Left cardiac atrium (tissue), 4 donors: ENCODE results near the gene ATP6V1F. TPM values are rescaled to one million over a fixed set of nuclear protein-coding genes. Genes with fewer than 3 reads are reported as not detected.

Experiments
- ATAC-seq, 2 donors: fragments of 200-7000 bp; cut with Tn5 transposase; one replicate each; pipeline ENCODE4 v1.9.1; 2020; ENCODE audit warnings: mild to moderate bottlenecking in 2 of 2, moderate library complexity in 2 of 2
- DNase-seq: peaks from one replicate; pipeline ENCODE4 v3.0.0-alpha.2; 2020
- intact Hi-C, 2 donors: fragments of 100-400 bp; cut with DNase I; formaldehyde crosslinking; loops; one replicate each; pipeline versions ENCODE4 v1.14.1 to v1.15.1; 2022 to 2023
- total RNA-seq, 2 donors: library from RNA; stranded (reverse); fragmentation: NEBNext Ultra II Directional; extraction: Animal tissue kit (Norgen Biotek cat#: 25700); gene quantifications; one replicate each; pipeline ENCODE4 v1.2.1, GENCODE V29; 2021
- donor health status: DM: no; HTN: yes; CAD: no.
- donor health status: DM: no; HTN: yes; CAD: no; lungs with severe emphysema.
- donor health status: DM: yes; HTN: yes; CAD: no.
- donor health status: Dilated cardiomyopathy.

Gene ATP6V1F
- total RNA-seq, 2 donors from 2014 or later, result 117 to 119 TPM

DNA sequence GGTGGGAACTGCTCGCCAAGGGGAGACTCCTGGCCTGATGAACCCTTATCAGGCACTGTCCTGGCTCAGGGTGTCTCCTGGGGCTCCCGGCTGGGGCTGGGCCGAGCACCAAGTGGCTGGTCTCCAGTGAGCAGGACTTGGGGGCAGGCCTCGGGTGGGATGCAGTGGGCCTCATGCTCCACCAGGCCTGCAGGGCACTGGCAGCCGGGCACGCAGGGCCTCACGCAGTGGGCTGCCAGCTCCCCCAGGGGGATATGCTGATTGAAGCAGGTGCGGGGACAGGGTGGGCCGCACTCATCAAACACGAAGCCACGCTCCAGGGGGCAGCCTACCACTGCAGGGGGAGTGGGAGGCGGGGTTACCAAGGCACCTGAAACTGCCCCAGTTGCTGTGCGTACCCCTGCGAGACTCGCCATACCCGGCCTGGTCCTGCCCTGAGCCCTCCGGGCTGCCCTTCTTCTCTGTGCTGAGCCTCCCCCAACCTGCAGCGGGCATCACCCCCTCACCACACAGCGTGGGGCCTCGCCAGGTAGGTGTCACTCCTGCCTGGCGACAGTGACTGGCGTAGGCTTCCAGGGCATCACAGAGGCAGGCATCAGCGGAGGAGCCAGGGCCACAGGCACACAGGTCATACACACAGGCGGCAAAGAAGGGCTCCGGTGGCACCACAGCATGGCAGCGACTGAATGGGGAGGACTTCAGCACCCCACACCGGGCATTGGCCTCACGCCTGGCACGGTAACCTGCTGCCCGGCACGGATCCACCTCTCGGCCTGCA is 14.5 kb downstream of the ATP6V1F start:
- DNase-seq (no peak), ATAC-seq (no peak)
- intact Hi-C loops, result no loop called here

DNA sequence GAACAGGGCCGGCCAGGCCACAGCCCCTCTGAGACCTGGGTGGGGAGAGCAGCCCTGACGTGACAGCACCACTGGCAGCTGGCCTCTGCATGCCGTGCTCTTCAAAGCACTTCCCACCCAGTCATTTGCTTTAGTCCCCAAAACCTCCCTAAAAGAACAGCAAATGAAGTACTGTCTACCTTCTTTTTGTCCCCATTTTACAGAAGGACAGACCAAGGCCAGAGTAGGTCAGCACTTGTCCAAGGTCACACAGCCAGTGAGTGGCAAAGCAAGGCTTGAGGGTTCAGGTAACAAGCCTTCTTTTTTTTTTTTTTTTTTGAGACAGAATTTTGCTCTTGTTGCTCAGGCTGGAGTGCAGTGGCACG is 15.1 kb downstream of the ATP6V1F start:
- ATAC-seq (no peak), DNase-seq (no peak)
- intact Hi-C loops, result no loop called here

- ATAC-seq, result no peak
- DNase-seq, result no peak
- intact Hi-C loops, result no loop called here
Observed at GRCh38 chr7:128878226-128879105, 15.8 kb downstream of the ATP6V1F start.

DNA sequence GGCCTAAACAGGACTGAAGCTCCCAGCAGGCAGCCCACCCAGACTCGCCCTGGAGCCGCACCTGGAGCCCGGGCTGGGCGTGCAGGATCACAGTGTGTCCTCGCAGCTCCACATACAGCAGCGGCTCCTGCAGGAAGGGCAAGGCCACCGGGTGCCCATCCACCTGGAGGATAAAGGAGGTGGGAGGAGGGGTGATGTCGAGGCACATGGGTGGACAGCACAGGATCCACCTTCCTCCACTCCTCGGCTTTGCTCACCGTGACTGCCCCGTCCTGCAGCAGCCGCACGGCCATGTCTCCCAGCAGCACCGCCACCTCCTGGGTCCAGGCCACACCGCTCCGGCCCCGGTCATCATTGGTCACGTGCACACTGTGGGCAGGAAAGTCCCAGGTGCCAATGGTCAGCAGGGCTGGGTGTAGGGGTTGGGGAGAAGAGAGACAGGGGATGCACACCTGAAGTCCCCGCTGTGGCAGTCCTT is 16.8 kb downstream of the ATP6V1F start:
- intact Hi-C loops, result no loop called here
- no peak for DNase-seq
- ATAC-seq, result no peak

DNA sequence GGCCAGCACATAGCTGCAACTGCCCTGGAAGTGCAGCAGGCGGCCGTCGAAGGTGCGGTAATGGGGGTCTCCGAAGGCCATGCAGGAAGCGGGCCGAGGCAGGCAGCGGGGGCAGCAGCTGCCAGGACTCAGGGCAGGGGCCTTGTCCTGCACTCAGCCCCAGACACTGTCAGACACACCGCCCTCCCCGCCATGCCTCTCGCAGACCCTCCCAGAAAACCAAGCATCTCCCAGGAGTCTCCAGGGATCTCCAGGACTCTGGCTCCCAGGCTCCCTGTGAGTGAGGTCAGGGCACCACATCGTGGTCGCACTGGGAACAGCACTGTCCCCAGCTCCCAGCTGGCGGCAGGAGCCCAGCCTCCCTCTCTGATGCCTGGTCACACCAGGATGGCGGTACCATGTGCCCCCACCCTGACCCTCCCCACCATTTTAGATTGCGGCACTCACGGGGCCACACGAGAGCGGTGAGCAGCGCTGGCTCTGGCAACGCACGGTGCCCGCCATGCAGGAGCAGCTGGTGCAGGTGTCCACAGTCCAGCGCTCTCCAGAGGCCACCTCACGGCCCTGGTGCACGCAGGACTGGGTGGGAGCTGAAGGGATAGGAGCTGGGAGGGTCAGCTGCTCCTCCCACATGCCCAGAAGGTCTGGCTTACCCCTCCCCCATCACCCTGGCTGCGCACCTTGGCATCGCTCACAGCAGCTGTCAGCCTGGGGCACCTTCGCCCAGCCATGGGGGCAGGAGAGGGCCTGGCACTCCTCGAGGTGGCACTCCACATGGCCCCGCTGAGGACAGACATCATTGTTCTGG is 17.5 kb downstream of the ATP6V1F start:
- intact Hi-C loops, result loop anchor here (5.0 to 10.0 kb wide), 3 partner anchors 265 to 405 kb away; partner anchors contain the start of gene METTL2B (in 1 of the 2)
- peak; percentile 64 for DNase-seq
- peak; percentile 72 to 84 for ATAC-seq

DNA sequence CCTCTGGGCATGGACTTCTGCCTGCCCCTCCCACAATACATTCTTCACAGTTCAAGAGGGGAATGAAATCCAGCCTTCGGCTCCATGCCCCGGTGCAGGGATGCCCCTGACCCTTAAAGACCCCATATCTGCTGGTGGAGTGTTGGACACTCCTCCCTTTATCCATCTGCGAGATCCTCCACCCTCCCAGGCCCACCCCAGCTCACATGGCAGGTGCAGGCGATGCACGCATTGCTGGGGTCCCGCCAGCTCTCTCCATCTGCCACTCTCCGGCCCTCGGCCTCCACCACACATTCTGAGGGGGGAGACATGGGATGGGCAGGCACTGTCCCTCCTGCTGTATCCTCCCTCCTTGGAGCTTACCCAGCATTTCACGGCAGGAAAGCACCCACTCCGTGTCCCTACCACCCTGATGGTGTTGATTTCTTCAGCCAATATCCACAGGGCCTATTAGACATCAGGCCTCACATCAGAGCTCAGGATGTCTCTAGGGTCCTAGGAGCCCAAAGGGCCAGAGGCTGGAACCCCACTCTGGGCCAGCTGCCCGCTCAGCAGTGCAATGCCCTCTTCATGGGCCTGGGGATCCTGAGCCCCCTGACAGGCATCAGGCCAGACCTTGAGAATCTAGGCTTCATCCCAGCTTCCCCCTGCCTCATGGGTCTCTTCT is 18.3 kb downstream of the ATP6V1F start:
- intact Hi-C loops, result loop anchor here (5.0 to 10.0 kb wide), 3 partner anchors 266 to 406 kb away; partner anchors contain the start of gene METTL2B (in 1 of the 2)
- ATAC-seq (no peak), DNase-seq (no peak)

DNA sequence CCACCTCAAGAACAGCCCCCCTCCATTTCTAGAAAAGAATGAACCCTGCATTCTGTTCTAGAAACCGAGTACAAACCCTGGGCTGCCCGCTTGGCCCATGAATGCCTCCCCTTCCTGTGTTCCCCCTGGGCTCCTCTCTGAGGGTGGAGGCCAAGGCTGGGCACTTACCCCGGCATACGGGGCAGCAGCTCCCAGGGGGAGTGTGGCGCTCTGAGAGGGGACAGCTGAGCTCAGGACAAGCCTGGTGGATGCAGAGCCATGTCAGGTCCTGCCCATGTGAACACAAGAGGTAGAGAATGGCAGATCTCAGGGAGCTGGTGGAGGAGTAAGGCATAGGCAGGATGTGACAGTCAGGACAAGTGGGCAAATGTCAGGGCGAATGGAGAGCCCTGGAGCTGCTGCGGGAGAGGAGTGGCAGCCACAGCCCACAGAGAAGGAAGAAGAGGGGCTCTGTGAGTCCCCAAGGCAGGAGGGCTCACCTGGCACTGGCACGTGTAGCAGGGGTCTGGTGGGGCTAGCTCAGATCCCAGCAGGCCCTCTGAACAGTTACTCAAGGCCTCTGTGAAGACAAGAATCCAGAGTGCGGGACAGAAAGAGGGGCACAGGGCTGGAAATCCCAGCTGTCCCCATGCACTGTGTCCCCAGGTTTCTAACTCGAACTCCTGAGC is 18.9 kb downstream of the ATP6V1F start:
- intact Hi-C loops, result loop anchor here (5.0 to 10.0 kb wide), 3 partner anchors 267 to 407 kb away; partner anchors contain the start of gene METTL2B (in 1 of the 2)
- DNase-seq, result no peak
- no peak for ATAC-seq

GRCh38 chr7:128882134-128882533 is 19.5 kb downstream of the ATP6V1F start:
- intact Hi-C loops, result loop anchor here (5.0 to 10.0 kb wide), 3 partner anchors 267 to 407 kb away; partner anchors contain the start of gene METTL2B (in 1 of the 2)
- DNase-seq (no peak), ATAC-seq (no peak)

DNA sequence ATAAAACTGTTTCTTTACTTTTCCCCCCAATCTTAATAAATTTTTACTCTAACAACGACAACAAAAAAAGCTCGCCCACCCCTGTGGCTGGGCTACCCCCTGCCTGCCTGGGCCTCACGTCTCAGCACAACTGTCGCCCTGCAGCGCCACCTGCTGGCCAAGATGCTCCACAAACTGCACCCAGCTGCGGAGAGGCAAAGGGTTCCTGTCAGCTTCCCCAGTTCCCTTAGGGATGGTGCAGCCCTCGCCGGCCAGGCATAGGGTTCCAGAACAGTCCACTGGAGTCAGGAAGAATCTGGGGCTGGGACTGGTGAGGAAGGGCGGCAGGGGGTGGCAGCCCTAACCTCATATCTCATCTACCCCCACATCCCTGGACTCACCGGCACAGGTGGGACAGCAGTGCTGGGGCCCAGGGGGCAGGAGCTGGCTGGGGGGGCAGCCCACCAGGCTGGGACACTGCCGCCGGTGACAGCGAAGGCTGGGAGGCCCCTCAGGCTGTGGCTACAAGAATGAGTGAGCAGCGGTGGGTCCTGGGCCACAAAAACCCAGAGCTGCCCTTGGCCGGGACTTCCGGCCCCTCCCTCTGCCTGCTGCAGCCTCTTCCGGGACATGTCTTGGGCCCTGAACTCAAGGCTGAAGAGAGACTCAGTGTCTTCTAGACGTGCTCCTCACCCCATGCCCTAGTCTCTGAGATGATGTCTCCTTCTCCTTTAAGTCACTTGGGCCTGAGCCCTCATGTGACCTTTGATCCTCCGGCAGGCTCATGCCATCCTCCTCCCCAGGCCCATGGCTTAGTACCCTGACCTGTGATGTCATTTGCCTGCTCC is 21.2 kb downstream of the ATP6V1F start:
- ATAC-seq, result peak; percentile 70 to 73
- DNase-seq, result peak; percentile 86

GRCh38 chr7:128884561-128885369 is 22.1 kb downstream of the ATP6V1F start:
- intact Hi-C loops, result loop anchor here (5.0 to 10.0 kb wide), 3 partner anchors 270 to 410 kb away; partner anchors contain the start of gene METTL2B (in 1 of the 2)
- DNase-seq (no peak), ATAC-seq (no peak)

More for the DNA sequence above, 21.2 kb downstream of the ATP6V1F start:
- intact Hi-C loops, result loop anchor here (5.0 to 10.0 kb wide), 3 partner anchors 269 to 409 kb away; partner anchors contain the start of gene METTL2B (in 1 of the 2)

GRCh38 chr7:128885370-128886187 is 22.9 kb downstream of the ATP6V1F start:
- intact Hi-C loops, result loop anchor here (10.0 kb wide), 2 partner anchors 271 to 411 kb away; partner anchors contain the start of gene METTL2B (in 1 of the 2)
- ATAC-seq (no peak), DNase-seq (peak; percentile 4)

DNA sequence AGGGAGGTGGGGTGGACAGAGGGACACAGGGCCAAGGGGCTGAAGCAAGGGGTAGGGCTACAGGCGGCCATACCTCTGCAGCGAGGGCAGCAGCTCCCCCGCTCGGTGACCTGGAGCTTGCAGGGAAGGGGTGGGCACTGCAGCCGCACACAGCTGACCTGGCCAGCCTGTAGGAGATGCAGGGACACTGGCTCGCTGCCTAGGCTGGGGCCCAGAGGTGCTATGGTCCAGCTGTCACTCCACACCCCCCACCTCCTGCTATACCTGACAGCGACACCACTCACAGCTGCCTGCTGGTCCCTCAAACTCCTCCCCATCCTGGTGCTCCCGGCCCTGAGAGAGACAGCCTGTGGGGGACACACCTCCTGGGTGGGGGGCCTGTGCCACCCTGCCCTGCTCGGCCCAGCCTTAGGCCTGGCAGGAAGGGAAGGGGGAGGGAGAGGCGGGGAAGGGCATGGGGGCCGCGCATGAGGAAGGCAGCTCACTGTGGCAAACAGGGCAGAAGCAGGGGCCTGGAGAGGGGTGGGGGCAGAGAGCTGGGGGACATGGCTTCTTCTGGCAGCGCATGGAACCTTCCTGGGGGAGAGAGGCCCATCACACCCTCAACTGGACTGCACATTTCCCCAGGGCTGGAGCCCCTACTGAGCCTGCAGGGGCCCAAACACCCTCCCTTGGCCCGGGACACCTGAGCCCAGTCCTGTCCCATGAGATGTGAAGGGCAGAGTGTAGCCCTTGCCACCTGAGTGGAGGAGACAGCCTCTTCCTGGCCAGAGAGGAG is 23.9 kb downstream of the ATP6V1F start:
- ATAC-seq (no peak), DNase-seq (peak; percentile 11)
- intact Hi-C loops, result loop anchor here (10.0 kb wide), 2 partner anchors 272 to 412 kb away; partner anchors contain the start of gene METTL2B (in 1 of the 2)

DNA sequence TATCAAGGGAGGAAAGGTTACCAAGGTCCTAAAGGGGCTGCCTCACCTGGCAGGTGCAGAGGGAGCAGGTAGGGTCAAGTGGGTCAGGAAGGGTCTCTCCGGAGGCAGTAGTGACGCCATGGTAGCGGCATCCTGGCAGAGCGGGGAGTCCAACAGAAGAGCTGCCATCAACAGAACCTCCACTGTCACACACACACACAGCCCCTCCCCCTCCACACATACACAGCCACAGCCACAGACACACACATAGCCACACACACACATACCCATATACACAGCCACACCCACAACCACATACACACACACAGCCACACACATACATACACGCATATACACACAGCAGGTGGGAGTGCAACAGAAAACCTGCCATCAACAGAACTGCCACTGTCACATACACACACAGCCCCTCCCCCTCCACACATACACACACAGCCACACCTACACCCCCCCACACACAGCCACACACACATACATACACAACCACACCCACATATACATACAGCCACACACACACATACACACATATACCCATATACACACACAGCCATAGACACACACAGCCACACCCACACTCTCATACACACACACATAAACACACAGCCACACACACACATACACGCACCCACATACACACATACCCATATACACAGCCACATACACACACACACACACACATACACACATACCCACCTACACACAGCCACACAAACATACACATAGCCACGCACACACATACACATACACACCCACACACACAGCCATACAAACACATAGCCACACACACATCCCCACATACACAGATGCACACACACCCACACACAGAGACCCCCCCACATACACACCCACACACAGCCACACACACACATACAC is 24.7 kb downstream of the ATP6V1F start:
- no peak for ATAC-seq
- intact Hi-C loops, result loop anchor here (10.0 kb wide), 2 partner anchors 273 to 413 kb away; partner anchors contain the start of gene METTL2B (in 1 of the 2)
- peak; percentile 4 for DNase-seq
